DMS 273 (cell line): Measurements from ENCODE around the gene EFNA4.

ENCODE experiments used
- DNase-seq: peaks from one replicate; lab custom pipeline; 2025; ENCODE audit not compliant: unreplicated experiment; lab: John Stamatoyannopoulos, UW

Gene EFNA4

GRCh38 chr1:155085504-155086127 is 22.1 kb downstream of the EFNA4 start:
- DNase-seq = peak; percentile 66

- peak; percentile 84 for DNase-seq
These were observed 22.7 kb downstream of the EFNA4 start for GRCh38 chr1:155086128-155086741.

- DNase-seq = no peak
These were observed 23.5 kb downstream of the EFNA4 start for GRCh38 chr1:155086856-155087535.

- peak; percentile 95 for DNase-seq
These were observed 27.8 kb downstream of the EFNA4 start for GRCh38 chr1:155091071-155092051.

GRCh38 chr1:155092131-155092530 is 28.6 kb downstream of the EFNA4 start:
- DNase-seq = no peak

- DNase-seq = no peak
These were observed 29.1 kb downstream of the EFNA4 start for GRCh38 chr1:155092641-155093040.

- peak; percentile 94 for DNase-seq
These were observed 30.5 kb downstream of the EFNA4 start for GRCh38 chr1:155093911-155094621.

- DNase-seq = no peak
These were observed 31.0 kb downstream of the EFNA4 start for GRCh38 chr1:155094622-155094948.

- DNase-seq = no peak
These were observed 35.8 kb downstream of the EFNA4 start for GRCh38 chr1:155099331-155099730.

- DNase-seq = no peak
These were observed 39.8 kb downstream of the EFNA4 start for GRCh38 chr1:155103325-155103724.

GRCh38 chr1:155104605-155105534 is 41.3 kb downstream of the EFNA4 start:
- no peak for DNase-seq

GRCh38 chr1:155105604-155106011 is 42.1 kb downstream of the EFNA4 start:
- DNase-seq = no peak

GRCh38 chr1:155106862-155107261 is 43.3 kb downstream of the EFNA4 start:
- no peak for DNase-seq

- no peak for DNase-seq
These were observed 44.0 kb downstream of the EFNA4 start for GRCh38 chr1:155107309-155108264.

- DNase-seq = no peak
These were observed 44.8 kb downstream of the EFNA4 start for GRCh38 chr1:155108296-155108695.

GRCh38 chr1:155110381-155110780 is 46.8 kb downstream of the EFNA4 start:
- DNase-seq = no peak

GRCh38 chr1:155110826-155111225 is 47.3 kb downstream of the EFNA4 start:
- DNase-seq = no peak

- peak; percentile 29 for DNase-seq
These were observed 50.0 kb downstream of the EFNA4 start for GRCh38 chr1:155113450-155113980.
